Suprapubic skin (tissue), 4 donors: ENCODE measurements around the gene CDC42SE2. TPM values are rescaled to one million over a fixed set of nuclear protein-coding genes. Genes with fewer than 3 reads are reported as not detected.
"Not testable (repeated sequence)": the region's sequence is repeated elsewhere in the genome, so short reads cannot be mapped to it uniquely, and the experiment has no call there.

Experiments used
- DNase-seq, 2 donors: peaks; one replicate each; pipeline ENCODE4 v3.0.0-alpha.2; 2019; ENCODE audit warnings: low spot score in 2 of 2
- H3K27ac ChIP-seq: fragments of 200-600 bp; sonication (generic); one replicate; pipeline ENCODE4 v1.5.1; 2019
- H3K27me3 ChIP-seq: fragments of 200-600 bp; sonication (generic); one replicate; pipeline ENCODE4 v1.5.1; 2019
- H3K36me3 ChIP-seq: fragments of 200-600 bp; sonication (generic); one replicate; pipeline ENCODE4 v1.5.1; 2019
- H3K4me1 ChIP-seq: fragments of 200-600 bp; sonication (generic); one replicate; pipeline ENCODE4 v1.5.1; 2019
- H3K4me3 ChIP-seq: fragments of 200-600 bp; sonication (generic); one replicate; pipeline ENCODE4 v1.5.1; 2019; ENCODE audit warnings: mild to moderate bottlenecking
- H3K9me3 ChIP-seq: fragments of 200-600 bp; sonication (generic); one replicate; pipeline ENCODE4 v1.5.1; 2019
- CTCF ChIP-seq, 2 donors: fragments of 200-600 bp in 1 of 2; fragments of 450-650 bp in 1 of 2; sonication (generic) in 1 of 2; IDR thresholded peaks; one replicate each; pipeline ENCODE4 v1.5.1; 2016 to 2019; ENCODE audit warnings: antibody characterized with exemption in 2 of 2, mild to moderate bottlenecking in 1 of 2, moderate library complexity in 1 of 2
- EP300 ChIP-seq: sonication (generic); formaldehyde crosslinking; IDR thresholded peaks from one replicate; pipeline ENCODE4 v1.6.1; 2017; ENCODE audit warnings: antibody characterized with exemption
- POLR2A ChIP-seq, 2 donors: fragments of 450-650 bp; IDR thresholded peaks; one replicate each; pipeline ENCODE4 v1.6.1; 2017; ENCODE audit warnings: antibody characterized with exemption in 2 of 2, mild to moderate bottlenecking in 2 of 2, moderate library complexity in 2 of 2
- POLR2AphosphoS5 ChIP-seq, 3 donors: sonication (generic); formaldehyde crosslinking; IDR thresholded peaks; one replicate each; pipeline ENCODE4 v1.6.1; 2017; ENCODE audit warnings: antibody characterized with exemption in 3 of 3
- WGBS: methylation state at CpG from one replicate; pipeline ENCODE4 v1.1.5; 2018; 5-methylcytosine and 5-hydroxymethylcytosine counted together
- total RNA-seq, 4 donors: library from RNA; depleted of rRNA; stranded (reverse); fragments of >200 nt; gene quantifications; one replicate each; pipeline ENCODE4 v1.1.0, GENCODE V29; 2016

The CDC42SE2 gene
- total RNA-seq, 4 donors from 2014 or later = 32.4 to 46.6 (median 36.7) TPM

DNA sequence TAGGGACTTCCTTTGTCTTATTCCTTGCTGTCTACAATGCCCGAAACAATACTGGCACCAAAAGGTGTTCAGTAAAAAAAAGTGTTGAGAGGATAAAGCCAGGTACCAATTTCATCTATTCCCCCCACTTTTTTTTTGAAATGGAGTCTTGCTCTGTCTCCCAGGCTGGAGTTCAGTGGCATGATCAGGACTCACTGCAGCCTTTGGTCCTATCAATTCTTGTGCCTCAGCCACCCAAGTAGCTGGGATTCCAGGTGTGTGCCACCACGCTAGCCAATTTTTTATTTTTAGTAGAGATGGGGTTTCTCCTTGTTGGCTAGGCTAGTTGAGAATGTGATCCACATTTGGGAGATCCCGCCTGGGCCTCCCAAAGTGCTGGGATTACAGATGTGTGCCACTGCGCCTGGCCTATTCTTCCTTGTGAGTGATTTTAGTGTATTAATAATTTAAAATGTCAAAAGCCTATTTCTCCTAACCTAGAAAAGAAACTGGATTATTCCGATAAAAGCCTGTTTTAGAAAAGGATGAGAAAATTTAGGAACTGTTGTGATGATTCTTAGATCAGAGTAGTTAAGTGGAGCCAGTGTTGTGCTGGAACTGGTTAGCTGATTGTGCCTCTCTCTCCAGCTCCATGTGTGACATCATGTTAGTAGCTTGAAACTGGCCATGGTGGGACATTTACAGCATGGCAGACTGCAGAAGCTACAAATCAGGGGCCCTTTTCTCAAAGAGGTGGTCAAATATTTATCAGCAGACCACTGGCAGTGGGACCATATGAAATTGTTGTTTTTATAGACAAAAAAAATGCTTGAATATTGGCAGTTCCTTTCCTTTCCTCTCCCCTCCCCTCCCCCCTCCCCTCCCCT lies 14.3 kb downstream of the CDC42SE2 start:
- Histone ChIP-seq H3K4me3 (no peak overlapping the region), H3K9me3 (no peaks in the 10 kb centered on the region), H3K27ac (no peak overlapping the region), H3K36me3 (no peaks in the 10 kb centered on the region), H3K27me3 (no peaks in the 10 kb centered on the region), H3K4me1 (peaks cover 31% of the 10 kb centered on the region)
- WGBS = 92% methylated on average over 5 of the region's 5 CpGs
- TF ChIP-seq EP300 (no peak), POLR2A (IDR thresholded peaks at IDR 0.05) (no peak), CTCF (IDR thresholded peaks at IDR 0.05) (no peak), POLR2AphosphoS5 (IDR thresholded peaks at IDR 0.05) (no peak)
- DNase-seq = no peak

GRCh38 chr5:131278741-131279124 lies 14.9 kb downstream of the CDC42SE2 start:
- not testable (repeated sequence) for H3K27me3 ChIP-seq, H3K27ac ChIP-seq, DNase-seq, H3K9me3 ChIP-seq, H3K4me3 ChIP-seq, H3K36me3 ChIP-seq
- WGBS = 98% methylated on average over 6 of the region's 6 CpGs
- H3K4me1 ChIP-seq = peaks cover 31% of the 10 kb centered on the region

- no peak for DNase-seq
- H3K27ac ChIP-seq = no peak overlapping the region
- peaks cover 31% of the 10 kb centered on the region for H3K4me1 ChIP-seq
- 86% methylated on average over 1 of the region's 1 CpG for WGBS
- no peak for TF ChIP-seq CTCF (IDR thresholded peaks at IDR 0.05)
- TF ChIP-seq POLR2AphosphoS5 (IDR thresholded peaks at IDR 0.05) = no peak
- TF ChIP-seq POLR2A (IDR thresholded peaks at IDR 0.05) = no peak
- TF ChIP-seq EP300 = no peak
- H3K36me3 ChIP-seq = no peaks in the 10 kb centered on the region
- no peaks in the 10 kb centered on the region for H3K9me3 ChIP-seq
- no peaks in the 10 kb centered on the region for H3K27me3 ChIP-seq
- no peak overlapping the region for H3K4me3 ChIP-seq
Measured at GRCh38 chr5:131279204-131279603, 15.4 kb downstream of the CDC42SE2 start.

DNA sequence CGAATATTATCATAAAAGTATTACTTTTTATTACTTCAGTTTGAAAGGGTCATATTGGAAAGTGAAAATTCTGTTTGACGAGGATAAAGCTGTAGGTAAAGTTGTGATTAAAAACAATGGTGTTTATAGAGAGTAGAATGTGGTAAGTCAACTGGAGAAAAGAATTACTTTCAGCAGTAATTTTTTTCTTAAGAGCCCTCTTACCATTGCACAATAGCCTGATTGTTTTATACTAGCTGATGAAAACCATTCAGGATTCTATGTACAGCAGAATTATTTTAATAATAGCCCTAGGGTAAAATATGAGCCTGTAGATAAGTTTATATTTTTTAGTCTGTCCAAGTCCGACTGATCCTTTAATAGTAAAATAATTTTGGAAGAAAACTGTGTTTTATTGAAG lies 16.6 kb downstream of the CDC42SE2 start:
- H3K36me3 ChIP-seq = no peaks in the 10 kb centered on the region
- no peak for DNase-seq
- H3K27me3 ChIP-seq = no peaks in the 10 kb centered on the region
- peaks cover 33% of the 10 kb centered on the region for H3K4me1 ChIP-seq
- no peak overlapping the region for H3K27ac ChIP-seq
- TF ChIP-seq POLR2A (IDR thresholded peaks at IDR 0.05) (no peak), POLR2AphosphoS5 (IDR thresholded peaks at IDR 0.05) (no peak)
- WGBS = 56% methylated on average over 3 of the region's 3 CpGs
- H3K9me3 ChIP-seq = no peaks in the 10 kb centered on the region
- H3K4me3 ChIP-seq = no peak overlapping the region

DNA sequence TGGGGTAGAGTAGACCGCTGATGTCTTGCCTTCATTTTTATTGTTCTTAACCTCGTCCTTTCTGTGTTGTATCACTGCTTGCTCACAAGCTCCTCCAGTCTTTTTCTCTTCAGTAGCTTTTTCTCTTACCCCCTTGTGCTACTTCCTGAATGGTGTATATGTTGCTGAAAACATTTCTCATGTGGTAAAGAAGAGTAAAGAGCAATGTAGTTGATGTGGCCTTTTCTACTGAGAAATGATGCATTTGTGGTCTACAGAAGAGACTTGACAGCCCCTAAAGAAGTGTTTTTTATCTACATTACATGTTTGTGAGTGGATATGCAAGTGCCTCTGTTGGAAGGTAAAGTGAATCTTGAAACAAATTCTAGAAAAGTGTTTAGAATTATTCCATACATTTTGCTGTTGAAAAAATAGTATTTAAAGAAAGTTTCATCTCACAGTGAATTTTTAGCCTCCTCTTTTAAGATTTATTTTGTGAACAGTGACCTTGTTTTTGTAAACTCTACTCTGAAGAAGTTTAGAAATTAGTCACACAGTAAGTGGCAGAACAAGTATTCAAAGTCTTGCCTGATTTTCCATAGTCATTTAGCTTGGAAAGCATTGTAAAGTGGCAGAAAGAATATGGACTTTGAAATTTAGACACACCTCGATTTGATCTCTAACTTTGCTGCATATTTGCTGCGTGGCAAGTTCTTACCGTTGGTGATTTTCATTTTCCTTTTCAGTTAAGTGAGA lies 17.4 kb downstream of the CDC42SE2 start:
- 43% methylated on average over 5 of the region's 5 CpGs for WGBS
- DNase-seq = no peak
- Histone ChIP-seq H3K27me3 (no peaks in the 10 kb centered on the region), H3K36me3 (no peaks in the 10 kb centered on the region), H3K9me3 (no peaks in the 10 kb centered on the region), H3K27ac (peak overlapping the region; percentile 62), H3K4me1 (peaks cover 38% of the 10 kb centered on the region), H3K4me3 (peak overlapping the region; percentile 3)
- TF ChIP-seq EP300 (no peak), POLR2AphosphoS5 (IDR thresholded peaks at IDR 0.05) (no peak), POLR2A (IDR thresholded peaks at IDR 0.05) (no peak), CTCF (IDR thresholded peaks at IDR 0.05) (no peak)

- H3K27ac ChIP-seq = peak overlapping the region; percentile 62
- no peak for TF ChIP-seq POLR2AphosphoS5 (IDR thresholded peaks at IDR 0.05)
- no peak for TF ChIP-seq POLR2A (IDR thresholded peaks at IDR 0.05)
- TF ChIP-seq CTCF (IDR thresholded peaks at IDR 0.05) = no peak
- TF ChIP-seq EP300 = no peak
- peaks cover 38% of the 10 kb centered on the region for H3K4me1 ChIP-seq
- WGBS = 34% methylated on average over 2 of the region's 2 CpGs
- peak overlapping the region; percentile 3 for H3K4me3 ChIP-seq
- no peak for DNase-seq
- H3K9me3 ChIP-seq = no peaks in the 10 kb centered on the region
- H3K27me3 ChIP-seq = no peaks in the 10 kb centered on the region
- no peaks in the 10 kb centered on the region for H3K36me3 ChIP-seq
Measured at GRCh38 chr5:131281868-131282234, 18.0 kb downstream of the CDC42SE2 start.
